Measurements from ENCODE around the gene TGM5. TPM values are rescaled to one million over a fixed set of nuclear protein-coding genes. Genes with fewer than 3 reads are reported as not detected.

The TGM5 gene
- total RNA-seq, 1 experiment from 2014 or later: 0.39 TPM

GRCh38 chr15:43302205-43302817, 35.6 kb upstream of the TGM5 start, which contains the start of gene TGM7:
Gene TGM7 (minus strand): TSS chr15:43302255.
- intact Hi-C loops (cut with micrococcal nuclease; ENCODE audit: unreplicated experiment): no loop called here
- H3K27me3 ChIP-seq (ENCODE audit: insufficient read depth, low read depth): no peaks in the 10 kb centered on the region
- no peak within 1 kb of the TSS for H3K4me2 ChIP-seq
- CTCF ChIA-PET: no interaction called here
- H2AFZ ChIP-seq: no peak within 1 kb of the TSS
- POLR2A ChIA-PET (ENCODE audit: unreplicated experiment): no interaction called here
- no peaks in the 10 kb centered on the region for H4K20me1 ChIP-seq (ENCODE audit: insufficient read depth)
- H3K9me3 ChIP-seq (ENCODE audit: insufficient read depth, low read depth): no peaks in the 10 kb centered on the region
- no peaks in the 10 kb centered on the region for H3K4me1 ChIP-seq (replicated peaks; ENCODE audit: insufficient read depth)
- no peak within 1 kb of the TSS for H3K27ac ChIP-seq
- H3K79me2 ChIP-seq (ENCODE audit: low read depth): no peaks in the 10 kb centered on the region
- H3K9me2 ChIP-seq (ENCODE audit: insufficient read depth): no peaks in the 10 kb centered on the region
- DNase-seq: no peak
- no peak within 1 kb of the TSS for H3K4me3 ChIP-seq
- H3K36me3 ChIP-seq (ENCODE audit: low read depth): no peaks in the 10 kb centered on the region
- TF ChIP-seq EZH2 (IDR thresholded peaks at IDR 0.05; ENCODE audit: low read depth): no peak
- no peak for TF ChIP-seq CTCF (conservative IDR thresholded peaks at IDR 0.05)
- H3F3A ChIP-seq (ENCODE audit: insufficient read depth, low read depth): no peaks in the 10 kb centered on the region
- no TSS peak for BruUV-seq (replicated peaks)

GRCh38 chr15:43299884-43300283, 33.2 kb upstream of the TGM5 start:
- H3K36me3 ChIP-seq (ENCODE audit: low read depth): no peaks in the 10 kb centered on the region
- BruUV-seq (replicated peaks): no TSS peak
- no peaks in the 10 kb centered on the region for H4K20me1 ChIP-seq (ENCODE audit: insufficient read depth)
- ChIA-PET CTCF (no interaction called here), POLR2A (ENCODE audit: unreplicated experiment) (no interaction called here)
- no peak overlapping the region for H2AFZ ChIP-seq
- no peak overlapping the region for H3K27ac ChIP-seq
- H3K9me2 ChIP-seq (ENCODE audit: insufficient read depth): no peaks in the 10 kb centered on the region
- H3F3A ChIP-seq (ENCODE audit: insufficient read depth, low read depth): no peaks in the 10 kb centered on the region
- no peak overlapping the region for H3K4me3 ChIP-seq
- intact Hi-C loops (cut with micrococcal nuclease; ENCODE audit: unreplicated experiment): no loop called here
- TF ChIP-seq CTCF (conservative IDR thresholded peaks at IDR 0.05): no peak
- TF ChIP-seq EZH2 (IDR thresholded peaks at IDR 0.05; ENCODE audit: low read depth): no peak
- H3K4me1 ChIP-seq (replicated peaks; ENCODE audit: insufficient read depth): no peaks in the 10 kb centered on the region
- no peaks in the 10 kb centered on the region for H3K79me2 ChIP-seq (ENCODE audit: low read depth)
- H3K9me3 ChIP-seq (ENCODE audit: insufficient read depth, low read depth): no peaks in the 10 kb centered on the region
- H3K4me2 ChIP-seq: no peak overlapping the region
- DNase-seq: no peak
- no peaks in the 10 kb centered on the region for H3K27me3 ChIP-seq (ENCODE audit: insufficient read depth, low read depth)

- POLR2A ChIA-PET (ENCODE audit: unreplicated experiment): no interaction called here
- H3K9me2 ChIP-seq (ENCODE audit: insufficient read depth): no peaks in the 10 kb centered on the region
- no peaks in the 10 kb centered on the region for H3K27me3 ChIP-seq (ENCODE audit: insufficient read depth, low read depth)
- H3K4me2 ChIP-seq: no peak overlapping the region
- H3K36me3 ChIP-seq (ENCODE audit: low read depth): no peaks in the 10 kb centered on the region
- no peaks in the 10 kb centered on the region for H3F3A ChIP-seq (ENCODE audit: insufficient read depth, low read depth)
- TF ChIP-seq EZH2 (IDR thresholded peaks at IDR 0.05; ENCODE audit: low read depth) (no peak), CTCF (conservative IDR thresholded peaks at IDR 0.05) (no peak)
- no peaks in the 10 kb centered on the region for H3K9me3 ChIP-seq (ENCODE audit: insufficient read depth, low read depth)
- H4K20me1 ChIP-seq (ENCODE audit: insufficient read depth): no peaks in the 10 kb centered on the region
- DNase-seq: no peak
- H2AFZ ChIP-seq: no peak overlapping the region
- H3K4me1 ChIP-seq (replicated peaks; ENCODE audit: insufficient read depth): no peaks in the 10 kb centered on the region
- CTCF ChIA-PET: interaction anchor here (0.7 kb wide), 1 partner anchor 14 kb away, joined by 4 read pairs; no protein-coding TSS in a partner anchor
- H3K79me2 ChIP-seq (ENCODE audit: low read depth): no peaks in the 10 kb centered on the region
- intact Hi-C loops (cut with micrococcal nuclease; ENCODE audit: unreplicated experiment): no loop called here
- H3K4me3 ChIP-seq: no peak overlapping the region
- BruUV-seq (replicated peaks): no TSS peak
- H3K27ac ChIP-seq: no peak overlapping the region
Measured at GRCh38 chr15:43299411-43299810, 32.7 kb upstream of the TGM5 start.

All from PC-9 (cell line).